ENCODE data around the gene CST5.
"Not testable (repeated sequence)": the region's sequence is repeated elsewhere in the genome, so short reads cannot be mapped to it uniquely, and the experiment has no call there.

GRCh38 chr20:23890867-23891266, 11.3 kb upstream of the CST5 start:
- not testable (repeated sequence) for TF ChIP-seq CTCF, POLR2A (IDR thresholded peaks at IDR 0.05)
